Endothelial cell of umbilical vein (primary cell): ENCODE data around the gene CIAPIN1. TPM values are rescaled to one million over a fixed set of nuclear protein-coding genes. Genes with fewer than 3 reads are reported as not detected.

Experiments
- BruUV-seq: library from RNA; stranded (reverse); fragments of 400-500 nt; replicated peaks from 2 replicates; lab custom pipeline; 2021; lab: Mats Ljungman, UMichigan
- CTCF ChIA-PET: fragments of 300-600, 350-600 bp; sonication (Branson Sonifier 250); formaldehyde crosslinking; loops from one replicate; lab custom pipeline; 2021; ENCODE audit warnings: antibody characterized with exemption, inconsistent platforms; lab: Charles Lee
- POLR2A ChIA-PET: fragments of 300-600, 350-600 bp; sonication (Branson Sonifier 250); formaldehyde crosslinking; loops from one replicate; lab custom pipeline; 2021; ENCODE audit warnings: antibody characterized with exemption, inconsistent platforms; lab: Charles Lee
- DNase-seq: peaks from one replicate; pipeline ENCODE4 v3.0.0-alpha.2; 2011; ENCODE audit warnings: low read depth, low spot score
- FAIRE-seq: peaks from 2 replicates; lab custom pipeline; 2011; peaks lifted over from hg19 to GRCh38; lab: Jason Lieb, UNC
- H2AFZ ChIP-seq: 2 replicates; pipeline ENCODE4 v1.6.0; 2012; ENCODE audit warnings: low read depth, low read length, control low read depth, inconsistent platforms
- H3K27ac ChIP-seq: 2 replicates; pipeline ENCODE4 v1.5.1; 2011; ENCODE audit warnings: low read depth, mild to moderate bottlenecking, control low read depth, low read length, moderate library complexity; ENCODE audit not compliant: insufficient read depth
- H3K27me3 ChIP-seq, 2 experiments: 2 replicates each; pipeline versions ENCODE4 v1.6.0 to v1.6.1; 2011; ENCODE audit warnings: low read length in 2 of 2, mixed read lengths in 1 of 2; ENCODE audit not compliant: control insufficient read depth in 2 of 2, insufficient read depth in 2 of 2
- H3K36me3 ChIP-seq, 2 experiments: 2 replicates in 1 of 2; 3 replicates in 1 of 2; pipeline ENCODE4 v1.5.1; 2011; ENCODE audit warnings: low read length in 2 of 2, mild to moderate bottlenecking in 1 of 2, moderate library complexity in 1 of 2; ENCODE audit not compliant: control insufficient read depth in 2 of 2, insufficient read depth in 2 of 2; ENCODE audit errors: extremely low read depth in 1 of 2
- H3K4me1 ChIP-seq: 3 replicates; pipeline ENCODE4 v1.5.1; 2011; ENCODE audit warnings: mild to moderate bottlenecking, low read length; ENCODE audit not compliant: control insufficient read depth, insufficient read depth; ENCODE audit errors: extremely low read depth
- H3K4me2 ChIP-seq: 2 replicates; pipeline ENCODE4 v1.6.1; 2011; ENCODE audit warnings: low read length, control low read depth, mixed read lengths; ENCODE audit not compliant: insufficient read depth
- H3K4me3 ChIP-seq, 3 experiments: fragments of 200-600 bp in 1 of 3; sonication (generic), shearing (Covaris generic) in 1 of 3; replicated peaks in 1 of 3; 2 replicates each; pipeline ENCODE4 v1.5.1; 2011 to 2016; ENCODE audit warnings: control low read depth in 3 of 3, low read length in 3 of 3, mild to moderate bottlenecking in 2 of 3, inconsistent platforms in 1 of 3, low read depth in 1 of 3, moderate library complexity in 1 of 3; ENCODE audit not compliant: insufficient read depth in 1 of 3
- H3K79me2 ChIP-seq: 2 replicates; pipeline ENCODE4 v1.6.0; 2012; ENCODE audit warnings: low read length, inconsistent platforms; ENCODE audit not compliant: control insufficient read depth, insufficient read depth
- H3K9ac ChIP-seq: replicated peaks from 2 replicates; pipeline ENCODE3; 2011; ENCODE audit warnings: low read length, control low read depth; ENCODE audit not compliant: insufficient read depth; ENCODE audit errors: extremely low read depth
- H3K9me1 ChIP-seq: replicated peaks from 3 replicates; pipeline ENCODE4 v1.6.0; 2011; ENCODE audit warnings: mild to moderate bottlenecking, low read length; ENCODE audit not compliant: control insufficient read depth, insufficient read depth; ENCODE audit errors: extremely low read depth
- H3K9me3 ChIP-seq: replicated peaks from 2 replicates; pipeline ENCODE4 v1.5.1; 2012; ENCODE audit warnings: low read length, inconsistent platforms; ENCODE audit not compliant: control insufficient read depth, insufficient read depth
- H4K20me1 ChIP-seq: replicated peaks from 2 replicates; pipeline ENCODE3; 2011; ENCODE audit warnings: mild to moderate bottlenecking, low read length; ENCODE audit not compliant: control insufficient read depth, insufficient read depth; ENCODE audit errors: extremely low read depth
- EZH2 ChIP-seq: IDR thresholded peaks from 2 replicates; pipeline ENCODE4 v1.6.1; 2012; ENCODE audit warnings: borderline replicate concordance, low read depth, mild to moderate bottlenecking, moderate library complexity, low read length, inconsistent platforms; ENCODE audit not compliant: severe bottlenecking
- FOS ChIP-seq: IDR thresholded peaks from 2 replicates; pipeline ENCODE4 v1.6.1; 2011; ENCODE audit warnings: mild to moderate bottlenecking, low read length, moderate library complexity, borderline replicate concordance; ENCODE audit not compliant: insufficient read depth
- GATA2 ChIP-seq: IDR thresholded peaks from 2 replicates; pipeline ENCODE4 v1.7.0; 2011; ENCODE audit warnings: low read depth, mild to moderate bottlenecking, moderate library complexity, mixed read lengths, low read length; ENCODE audit not compliant: insufficient read length, insufficient read depth
- JUN ChIP-seq: IDR thresholded peaks from 2 replicates; pipeline ENCODE4 v1.6.1; 2011; ENCODE audit warnings: borderline replicate concordance, low read depth; ENCODE audit not compliant: insufficient read length, insufficient read depth
- MYC ChIP-seq: IDR thresholded peaks from one replicate; pipeline ENCODE4 v1.6.1; 2011; ENCODE audit warnings: mild to moderate bottlenecking, low read depth, low read length
- POLR2A ChIP-seq: IDR thresholded peaks from 2 replicates; pipeline ENCODE4 v1.6.1; 2012; ENCODE audit warnings: low read depth, mild to moderate bottlenecking, control low read depth, low read length
- POLR2AphosphoS5 ChIP-seq: IDR thresholded peaks from 2 replicates; pipeline ENCODE4 v1.6.1; 2012; ENCODE audit warnings: low read depth, mild to moderate bottlenecking, control low read depth, low read length, moderate library complexity; ENCODE audit not compliant: insufficient read depth
- dilution Hi-C: fragments of 300-500 bp; cut with MboI; formaldehyde crosslinking; loops from one replicate; pipeline ENCODE4 v1.15.0; 2019; ENCODE audit warnings: low sequenced_read_pairs; ENCODE audit not compliant: extremely low pct_ligation_motif_present
- intact Hi-C: fragments of 100-400 bp; cut with micrococcal nuclease; formaldehyde crosslinking; loops from one replicate; pipeline ENCODE4 v1.10.0; 2022
- polyA plus RNA-seq, 4 experiments: library from polyadenylated mRNA; depleted of rRNA in 3 of 4; stranded (reverse) in 3 of 4; unstranded in 1 of 4; fragments of >200 nt; gene quantifications; 2 replicates each; pipeline versions ENCODE4 v1.2.1 to v1.2.3, GENCODE V29; 2011 to 2012; ENCODE audit warnings: missing spikeins in 1 of 4
- total RNA-seq: library from RNA; stranded (reverse); gene quantifications from 2 replicates; pipeline ENCODE4 v1.2.3, GENCODE V29; 2021
- TF ChIP-seq, protein P1 (sequence below): IDR thresholded peaks from 2 replicates; pipeline ENCODE4 v1.6.1; 2011; ENCODE audit not compliant: insufficient read depth, insufficient read length
- TF ChIP-seq, protein P2 (sequence below), 2 donors: IDR thresholded peaks; 1 replicate in 1 of 2; 2 replicates in 1 of 2; pipeline ENCODE4 v1.5.1; 2011; ENCODE audit warnings: low read length in 2 of 2, mild to moderate bottlenecking in 2 of 2, moderate library complexity in 2 of 2, control low read depth in 1 of 2, inconsistent platforms in 1 of 2, low read depth in 1 of 2; ENCODE audit not compliant: insufficient read depth in 1 of 2; ENCODE audit errors: extremely low read depth in 1 of 2

Gene CIAPIN1
- total and polyA plus RNA-seq, 2 donors (not counting 3 experiments of a cell fraction or from before 2014, with no cell fraction given), result 74.6 to 77.9 TPM

DNA sequence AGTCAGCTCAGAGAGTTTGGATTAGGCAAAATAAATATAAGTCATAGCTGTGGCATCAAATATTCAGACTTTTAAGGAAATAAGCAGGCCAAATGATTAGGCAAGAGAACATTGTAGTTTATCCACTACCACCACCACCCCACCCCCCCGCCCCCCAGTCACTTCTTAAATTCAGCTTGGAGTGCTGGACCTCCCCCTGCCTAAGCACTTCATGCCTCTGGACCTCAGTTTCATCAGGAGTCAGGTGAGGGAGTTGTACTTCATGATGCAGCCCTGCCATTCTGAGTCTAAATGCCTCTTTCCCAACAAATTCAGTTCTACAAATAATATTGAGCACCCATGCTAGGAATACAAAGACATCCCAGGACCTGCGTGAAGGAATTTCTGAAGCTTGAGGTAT, 17.3 kb upstream of the CIAPIN1 start:
- Histone ChIP-seq H4K20me1 (no peaks in the 10 kb centered on the region), H3K4me2 (no peak overlapping the region), H3K4me3 (no peak overlapping the region), H2AFZ (no peak overlapping the region), H3K27me3 (no peaks in the 10 kb centered on the region), H3K27ac (no peak overlapping the region), H3K9me3 (no peaks in the 10 kb centered on the region), H3K4me1 (peaks cover 6% of the 10 kb centered on the region), H3K36me3 (peaks cover 8 to 42% of the 10 kb centered on the region in 2 experiments), H3K79me2 (peaks cover 18% of the 10 kb centered on the region), H3K9me1 (no peaks in the 10 kb centered on the region), H3K9ac (no peak overlapping the region)
- intact Hi-C loops, result no loop called here
- no peak for FAIRE-seq
- CTCF ChIA-PET, result interaction anchor here (0.9 to 4.1 kb wide), 3 partner anchors 10 to 55 kb away, joined by 3 to 40 read pairs (median 25); no protein-coding TSS in a partner anchor
- DNase-seq, result no peak
- BruUV-seq, result no TSS peak
- POLR2A ChIA-PET, result no interaction called here
- TF ChIP-seq GATA2 (no peak), MYC (no peak), FOS (no peak), POLR2AphosphoS5 (no peak), EZH2 (no peak), JUN (no peak), POLR2A (no peak)
- TF ChIP-seq, protein P1, sequence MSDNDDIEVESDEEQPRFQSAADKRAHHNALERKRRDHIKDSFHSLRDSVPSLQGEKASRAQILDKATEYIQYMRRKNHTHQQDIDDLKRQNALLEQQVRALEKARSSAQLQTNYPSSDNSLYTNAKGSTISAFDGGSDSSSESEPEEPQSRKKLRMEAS, result no peak
- TF ChIP-seq, protein P2, sequence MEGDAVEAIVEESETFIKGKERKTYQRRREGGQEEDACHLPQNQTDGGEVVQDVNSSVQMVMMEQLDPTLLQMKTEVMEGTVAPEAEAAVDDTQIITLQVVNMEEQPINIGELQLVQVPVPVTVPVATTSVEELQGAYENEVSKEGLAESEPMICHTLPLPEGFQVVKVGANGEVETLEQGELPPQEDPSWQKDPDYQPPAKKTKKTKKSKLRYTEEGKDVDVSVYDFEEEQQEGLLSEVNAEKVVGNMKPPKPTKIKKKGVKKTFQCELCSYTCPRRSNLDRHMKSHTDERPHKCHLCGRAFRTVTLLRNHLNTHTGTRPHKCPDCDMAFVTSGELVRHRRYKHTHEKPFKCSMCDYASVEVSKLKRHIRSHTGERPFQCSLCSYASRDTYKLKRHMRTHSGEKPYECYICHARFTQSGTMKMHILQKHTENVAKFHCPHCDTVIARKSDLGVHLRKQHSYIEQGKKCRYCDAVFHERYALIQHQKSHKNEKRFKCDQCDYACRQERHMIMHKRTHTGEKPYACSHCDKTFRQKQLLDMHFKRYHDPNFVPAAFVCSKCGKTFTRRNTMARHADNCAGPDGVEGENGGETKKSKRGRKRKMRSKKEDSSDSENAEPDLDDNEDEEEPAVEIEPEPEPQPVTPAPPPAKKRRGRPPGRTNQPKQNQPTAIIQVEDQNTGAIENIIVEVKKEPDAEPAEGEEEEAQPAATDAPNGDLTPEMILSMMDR (IDR thresholded peaks at IDR 0.05; ENCODE audit: extremely low read depth in 1 of 2, insufficient read depth in 1 of 2, low read depth in 1 of 2, low read length in 2 of 2), result no peak
- dilution Hi-C loops, result no loop called here
